Measurements from ENCODE around the gene ARNT2.

DNA sequence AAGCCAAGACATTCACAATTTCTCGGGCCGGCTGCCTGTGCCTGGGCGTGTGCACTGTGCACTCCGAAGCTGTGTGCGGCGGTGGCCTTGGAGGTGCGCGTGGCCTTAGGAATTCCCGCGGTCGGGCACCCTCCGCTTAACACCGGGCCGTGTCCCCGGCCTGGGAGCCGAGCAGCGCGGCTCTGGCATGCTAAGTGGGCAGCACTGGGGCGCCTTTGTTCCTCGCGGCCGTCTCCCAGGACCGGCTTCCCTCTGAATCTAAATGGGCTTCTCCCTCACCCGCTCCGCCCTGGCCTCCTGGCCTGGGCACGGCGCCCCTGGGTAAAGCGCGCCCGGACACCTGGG is 498 bp upstream of the ARNT2 start:
- TF ChIP-seq, protein P1, sequence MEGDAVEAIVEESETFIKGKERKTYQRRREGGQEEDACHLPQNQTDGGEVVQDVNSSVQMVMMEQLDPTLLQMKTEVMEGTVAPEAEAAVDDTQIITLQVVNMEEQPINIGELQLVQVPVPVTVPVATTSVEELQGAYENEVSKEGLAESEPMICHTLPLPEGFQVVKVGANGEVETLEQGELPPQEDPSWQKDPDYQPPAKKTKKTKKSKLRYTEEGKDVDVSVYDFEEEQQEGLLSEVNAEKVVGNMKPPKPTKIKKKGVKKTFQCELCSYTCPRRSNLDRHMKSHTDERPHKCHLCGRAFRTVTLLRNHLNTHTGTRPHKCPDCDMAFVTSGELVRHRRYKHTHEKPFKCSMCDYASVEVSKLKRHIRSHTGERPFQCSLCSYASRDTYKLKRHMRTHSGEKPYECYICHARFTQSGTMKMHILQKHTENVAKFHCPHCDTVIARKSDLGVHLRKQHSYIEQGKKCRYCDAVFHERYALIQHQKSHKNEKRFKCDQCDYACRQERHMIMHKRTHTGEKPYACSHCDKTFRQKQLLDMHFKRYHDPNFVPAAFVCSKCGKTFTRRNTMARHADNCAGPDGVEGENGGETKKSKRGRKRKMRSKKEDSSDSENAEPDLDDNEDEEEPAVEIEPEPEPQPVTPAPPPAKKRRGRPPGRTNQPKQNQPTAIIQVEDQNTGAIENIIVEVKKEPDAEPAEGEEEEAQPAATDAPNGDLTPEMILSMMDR (IDR thresholded peaks at IDR 0.05; ENCODE audit: poor library complexity) = no peak
- TF ChIP-seq EZH2 (IDR thresholded peaks at IDR 0.05; ENCODE audit: borderline replicate concordance) = peak; percentile 16

Measured in hepatocyte (in vitro differentiated cells).